Activated CD4-positive, alpha-beta T cell treated with anti-CD3 and anti-CD28 coated beads for 1 hour (primary cell): ENCODE data around the gene ALPK3.

Source experiments
- DNase-seq: peaks from one replicate; pipeline ENCODE4 v3.0.0-alpha.2; 2020

The ALPK3 gene

GRCh38 chr15:84816694-84817465 lies at the start of gene ALPK3:
ALPK3 (plus strand) TSS chr15:84817356; CDS start chr15:84817453, 97 bp downstream.
- no peak for DNase-seq

- DNase-seq = no peak
Observed at GRCh38 chr15:84772031-84772430, 45.1 kb upstream of the ALPK3 start.

- DNase-seq = no peak
Observed at GRCh38 chr15:84772467-84772866, 44.7 kb upstream of the ALPK3 start.

GRCh38 chr15:84773716-84774115 lies 43.4 kb upstream of the ALPK3 start:
- no peak for DNase-seq

- no peak for DNase-seq
Observed at GRCh38 chr15:84775867-84776449, 41.2 kb upstream of the ALPK3 start.

GRCh38 chr15:84778194-84778593 lies 39.0 kb upstream of the ALPK3 start:
- DNase-seq = no peak

GRCh38 chr15:84780492-84780891 lies 36.7 kb upstream of the ALPK3 start:
- no peak for DNase-seq

GRCh38 chr15:84781495-84781894 lies 35.7 kb upstream of the ALPK3 start:
- DNase-seq = no peak

- no peak for DNase-seq
Observed at GRCh38 chr15:84782346-84782745, 34.8 kb upstream of the ALPK3 start.

- DNase-seq = no peak
Observed at GRCh38 chr15:84783493-84784251, 33.5 kb upstream of the ALPK3 start.

- DNase-seq = no peak
Observed at GRCh38 chr15:84784262-84784661, 32.9 kb upstream of the ALPK3 start.

- no peak for DNase-seq
Observed at GRCh38 chr15:84785053-84785452, 32.1 kb upstream of the ALPK3 start.

GRCh38 chr15:84788500-84788899 lies 28.7 kb upstream of the ALPK3 start:
- no peak for DNase-seq

- no peak for DNase-seq
Observed at GRCh38 chr15:84789762-84790161, 27.4 kb upstream of the ALPK3 start.

GRCh38 chr15:84790676-84791075 lies 26.5 kb upstream of the ALPK3 start:
- DNase-seq = no peak

- DNase-seq = no peak
Observed at GRCh38 chr15:84791763-84792162, 25.4 kb upstream of the ALPK3 start.

GRCh38 chr15:84793431-84794161 lies 23.6 kb upstream of the ALPK3 start:
- no peak for DNase-seq

- DNase-seq = no peak
Observed at GRCh38 chr15:84794162-84794547, 23.0 kb upstream of the ALPK3 start.

- DNase-seq = no peak
Observed at GRCh38 chr15:84795186-84795585, 22.0 kb upstream of the ALPK3 start.

- no peak for DNase-seq
Observed at GRCh38 chr15:84797212-84797611, 19.9 kb upstream of the ALPK3 start.

- no peak for DNase-seq
Observed at GRCh38 chr15:84797801-84798200, 19.4 kb upstream of the ALPK3 start.

GRCh38 chr15:84798436-84798946 lies 18.7 kb upstream of the ALPK3 start:
- DNase-seq = no peak
